Stimulated activated CD8-positive, alpha-beta memory T cell treated with anti-CD3 and anti-CD28 coated beads, Interleukin-4, amount 100 ng/mL, for 1 hour (primary cell): ENCODE results near the gene RNU11.
"Not testable (repeated sequence)": the region's sequence is repeated elsewhere in the genome, so short reads cannot be mapped to it uniquely, and the experiment has no call there.

Experiments
- DNase-seq, 2 donors: peaks; one replicate each; pipeline ENCODE4 v3.0.0-alpha.2; 2020; ENCODE audit warnings: low read depth in 2 of 2, low spot score in 1 of 2

RNU11 gene

DNA sequence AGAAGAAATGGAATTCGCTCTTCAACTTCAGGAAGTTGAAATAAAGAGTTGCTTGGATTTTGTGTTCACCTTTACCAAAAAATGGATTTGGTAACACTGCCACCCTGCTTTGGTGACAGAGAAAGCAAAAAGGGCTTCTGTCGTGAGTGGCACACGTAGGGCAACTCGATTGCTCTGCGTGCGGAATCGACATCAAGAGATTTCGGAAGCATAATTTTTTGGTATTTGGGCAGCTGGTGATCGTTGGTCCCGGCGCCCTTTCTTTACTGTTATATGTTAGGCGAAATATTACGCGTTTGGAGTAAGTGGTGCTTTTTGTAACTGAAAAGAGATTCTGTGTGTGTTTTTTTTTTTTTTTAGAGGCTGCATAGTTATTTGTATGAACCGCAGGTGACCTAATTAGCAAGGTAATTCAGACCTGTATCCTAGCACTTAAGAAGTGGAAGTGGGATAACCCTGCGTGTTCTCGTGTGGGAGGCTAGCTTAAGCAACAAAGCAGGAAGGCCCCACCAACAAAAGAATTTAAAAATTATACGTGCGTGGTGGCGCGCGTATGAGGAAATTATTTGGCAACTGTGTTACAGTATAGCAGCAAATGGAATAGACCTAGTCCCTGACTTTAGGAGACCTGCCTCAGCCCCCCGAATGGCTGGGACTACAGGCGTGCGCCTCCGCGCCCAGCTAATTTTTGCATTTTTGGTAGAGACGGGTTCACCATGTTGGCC lies at the start of gene RNU11:
Gene RNU11 (plus strand): TSS at position 127 of the 725 bp plus-strand sequence.
- DNase-seq, result peak; percentile 67 to 82

DNA sequence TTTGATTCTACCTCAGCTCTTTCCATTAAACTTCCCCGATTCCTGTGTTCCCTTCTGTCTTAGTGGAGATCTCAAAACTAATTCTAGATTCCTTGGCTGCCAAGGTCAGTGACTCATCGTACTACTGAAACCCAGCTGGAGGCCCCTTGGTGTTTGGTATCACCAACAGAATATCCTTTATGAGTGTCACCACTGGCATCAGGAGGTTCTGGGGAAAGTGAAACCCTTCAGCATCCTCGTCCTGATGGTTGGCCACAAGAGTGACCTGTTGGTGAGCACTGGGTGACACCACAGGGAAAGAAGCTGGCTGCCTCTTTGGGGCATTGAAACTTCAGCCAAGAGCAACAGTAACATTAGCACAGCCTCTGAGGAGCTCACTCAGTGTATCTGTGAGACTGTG lies 46.7 kb upstream of the RNU11 start:
- no peak for DNase-seq

DNA sequence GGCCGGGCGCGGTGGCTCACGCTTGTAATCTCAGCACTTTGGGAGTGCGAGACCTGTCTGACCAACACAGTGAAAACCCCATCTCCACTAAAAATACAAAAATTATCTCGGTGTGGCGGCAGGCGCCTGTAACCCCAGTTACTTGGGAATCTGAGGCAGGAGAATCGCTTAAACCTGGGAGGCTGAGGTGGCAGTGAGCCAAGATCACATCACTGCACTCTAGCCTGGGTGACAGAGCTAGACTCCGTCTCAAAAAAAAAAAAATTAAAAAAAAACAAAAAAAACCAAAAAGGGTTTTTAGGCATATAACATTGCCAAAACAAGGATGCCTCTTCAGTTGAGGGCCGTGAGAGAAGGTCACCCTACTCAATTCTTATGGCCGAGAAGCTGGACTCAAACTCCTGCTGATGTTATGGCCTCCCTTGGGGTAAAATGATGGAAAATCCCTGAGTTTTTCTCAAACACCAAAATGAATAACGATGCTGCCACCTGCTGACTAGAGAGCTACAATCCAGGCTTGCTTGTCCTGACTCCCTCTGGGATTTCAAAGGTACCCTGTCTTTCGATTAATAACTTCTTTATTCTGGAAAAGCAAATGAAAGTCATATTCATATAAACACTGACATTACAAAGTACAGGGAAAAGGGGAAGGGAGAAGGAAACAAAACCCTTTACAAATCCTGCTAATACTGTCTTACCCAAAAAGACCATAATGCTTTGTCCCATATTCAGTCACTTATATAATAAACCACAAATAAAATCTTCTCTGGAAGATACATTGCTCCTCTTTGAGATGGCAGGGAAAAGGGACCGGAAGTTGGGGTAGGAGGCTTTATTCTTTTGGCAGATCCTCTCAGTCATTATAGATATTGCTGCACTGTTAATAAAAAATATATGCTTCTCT lies 45.6 kb upstream of the RNU11 start:
- no peak for DNase-seq

DNA sequence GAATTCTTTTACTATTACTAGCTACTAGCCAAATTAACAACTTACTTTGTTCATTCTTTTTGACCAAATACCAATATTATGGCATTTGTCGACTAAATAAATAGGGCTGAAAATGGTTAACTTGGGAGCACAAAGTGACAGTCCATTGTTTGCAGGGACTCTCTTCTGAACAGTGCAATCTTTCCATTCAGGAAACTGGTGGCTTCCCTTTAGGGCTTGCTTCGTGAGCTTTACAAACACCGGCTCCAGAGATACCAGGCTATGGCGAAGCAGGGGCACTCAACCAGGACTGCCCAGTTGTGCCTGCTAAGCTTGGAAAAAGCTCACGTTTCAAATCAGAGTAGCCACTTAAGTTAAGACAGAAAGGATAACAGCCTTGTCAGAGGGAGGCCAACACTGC lies 44.0 kb upstream of the RNU11 start:
- no peak for DNase-seq

DNA sequence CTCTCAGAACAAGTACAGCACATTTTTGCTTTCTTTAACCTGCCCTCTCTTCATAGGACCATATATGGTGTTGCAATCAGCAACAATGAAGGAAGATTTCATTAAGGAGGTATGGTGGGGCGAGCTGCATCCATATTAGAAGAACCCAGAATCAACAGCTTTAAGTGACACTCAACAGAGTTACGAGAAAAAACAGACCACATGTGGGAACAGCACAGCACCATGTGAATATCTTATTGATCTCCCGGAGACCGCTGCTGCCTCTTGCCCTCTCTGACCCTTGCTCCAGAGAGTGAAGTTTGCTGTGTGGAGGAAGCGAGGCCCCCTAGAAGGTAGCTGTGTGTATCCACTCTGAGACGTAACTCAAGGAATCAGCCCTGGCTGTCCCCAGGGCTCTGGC lies 43.4 kb upstream of the RNU11 start:
- no peak for DNase-seq

DNA sequence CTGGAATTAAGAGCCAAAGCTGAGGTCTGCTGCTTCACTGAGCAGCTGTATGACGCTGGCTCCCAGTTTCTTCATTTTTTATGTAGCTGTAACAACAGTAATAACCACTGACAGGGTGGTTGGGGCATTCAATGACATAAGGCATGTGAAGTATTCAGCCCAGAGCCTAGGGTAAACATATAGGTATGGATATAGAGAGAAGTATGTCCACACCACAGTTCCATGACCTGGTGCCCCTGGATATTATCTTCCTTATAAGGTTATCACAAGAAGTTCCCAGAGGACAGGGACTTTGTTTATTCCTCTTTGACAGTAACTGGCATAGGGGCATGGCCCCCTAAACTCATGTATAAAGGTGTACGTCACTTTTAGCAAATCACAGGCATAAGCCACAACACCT lies 41.6 kb upstream of the RNU11 start:
- no peak for DNase-seq

DNA sequence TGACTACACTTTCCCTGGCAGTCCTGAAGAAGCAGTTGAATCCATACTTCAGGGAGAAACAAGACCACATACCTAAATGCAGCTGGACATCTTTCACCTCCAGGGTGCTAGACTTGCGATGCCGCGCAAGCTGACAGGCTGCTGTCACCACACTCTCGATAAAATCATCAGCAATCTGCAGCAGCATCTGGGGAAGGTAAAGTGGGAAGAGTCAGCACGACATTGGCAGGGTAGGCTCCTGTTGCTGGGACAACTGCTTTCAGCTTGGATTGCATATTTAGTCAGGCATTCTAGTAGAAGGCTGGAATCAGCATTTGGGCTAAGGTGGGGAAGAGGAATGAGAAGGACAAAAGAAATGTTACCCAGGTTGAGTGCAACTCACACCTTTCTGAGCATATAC lies 35.2 kb upstream of the RNU11 start:
- DNase-seq, result no peak

DNA sequence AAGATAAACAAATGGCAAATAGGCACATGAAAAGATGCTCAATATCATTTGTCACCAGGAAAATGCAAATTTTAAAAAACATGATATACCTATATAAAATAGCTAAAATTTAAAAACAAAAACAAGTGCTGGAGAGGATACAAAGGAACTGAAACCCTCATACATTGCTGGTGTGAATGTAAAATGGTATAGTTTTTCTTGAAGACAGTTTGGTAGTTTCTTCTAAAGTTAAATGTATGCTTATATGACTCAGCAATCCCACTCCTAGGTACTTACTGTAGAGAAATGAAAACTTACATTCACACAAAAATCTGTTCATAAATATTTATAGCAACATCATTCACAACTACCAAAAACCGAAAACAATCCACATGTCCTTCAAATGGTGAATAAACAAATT lies 16.7 kb upstream of the RNU11 start:
- no peak for DNase-seq

DNA sequence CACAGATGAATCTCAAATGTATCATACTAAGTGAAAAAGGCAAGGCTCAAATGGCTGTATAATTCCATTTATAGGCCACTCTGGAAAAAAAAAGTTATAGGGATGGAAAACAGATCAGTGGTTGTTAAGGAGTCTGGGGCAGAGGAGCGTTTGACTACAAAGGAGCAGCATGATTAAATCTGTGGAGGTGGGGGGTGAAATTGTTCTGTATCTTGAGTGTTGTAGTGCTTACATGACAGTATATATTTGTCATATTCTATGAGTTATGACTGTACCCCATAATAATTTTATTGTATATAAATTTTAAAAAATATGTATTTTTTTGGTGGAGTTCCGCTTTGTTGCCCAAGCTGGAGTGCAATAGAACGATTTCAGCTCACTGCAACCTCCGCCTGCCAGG lies 15.8 kb upstream of the RNU11 start:
- DNase-seq, result no peak

DNA sequence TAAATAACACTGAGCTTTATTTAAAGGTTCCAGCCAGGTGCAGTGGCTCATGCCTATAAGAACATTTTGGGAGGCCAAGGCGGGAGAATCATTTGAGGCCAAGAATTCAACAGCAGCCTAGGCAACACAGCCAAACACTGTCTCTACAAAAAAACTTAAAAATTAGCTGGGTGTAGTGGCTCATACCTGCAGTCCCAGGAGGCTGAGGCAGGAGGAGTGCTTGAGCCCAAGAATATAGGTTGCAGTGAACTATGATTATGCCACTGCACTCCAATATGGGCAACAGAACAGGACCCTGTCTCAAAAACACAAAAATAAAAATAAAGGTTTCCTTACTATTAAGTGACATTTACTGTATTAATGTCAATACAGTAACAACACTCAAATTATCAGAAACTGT lies 7.6 kb upstream of the RNU11 start:
- no peak for DNase-seq

DNA sequence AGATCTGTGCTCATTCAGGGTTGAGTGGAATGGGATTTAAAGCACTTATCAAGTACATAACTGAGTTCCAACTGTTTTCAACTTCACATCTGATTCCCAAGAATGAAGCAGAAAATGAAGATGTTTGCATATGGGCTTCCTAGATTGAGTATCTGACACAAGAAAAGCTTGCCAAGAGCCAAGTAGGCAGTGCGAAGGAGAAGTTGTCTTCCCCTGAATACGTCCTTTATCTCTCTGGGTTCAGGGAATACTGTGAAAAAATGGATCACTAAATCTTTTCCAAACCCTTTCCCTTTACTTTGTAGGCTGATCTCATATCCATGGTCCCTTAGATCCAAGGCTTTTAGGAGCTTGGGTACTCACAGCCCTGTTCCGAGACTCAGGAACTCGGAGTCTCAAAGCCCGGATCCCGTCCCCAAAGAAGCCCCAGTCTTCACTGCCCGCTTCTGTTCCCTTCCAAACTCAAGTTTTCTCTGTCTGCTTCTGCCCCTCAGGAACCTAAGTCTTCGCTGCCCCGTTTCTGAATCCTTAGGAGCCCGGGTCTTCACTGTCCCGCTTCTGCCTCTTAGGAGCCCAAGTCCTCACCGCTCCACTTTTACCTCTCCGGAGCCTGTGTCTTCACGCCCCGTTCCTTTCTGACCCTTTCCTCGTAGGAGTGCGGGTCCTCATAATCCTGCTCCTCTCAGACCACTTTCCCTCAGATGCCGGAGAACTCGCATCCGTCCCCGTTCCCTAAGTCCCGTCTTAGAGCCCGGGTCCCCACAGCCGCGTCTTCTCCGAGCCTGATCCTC lies 6.1 kb upstream of the RNU11 start:
- no peak for DNase-seq

DNA sequence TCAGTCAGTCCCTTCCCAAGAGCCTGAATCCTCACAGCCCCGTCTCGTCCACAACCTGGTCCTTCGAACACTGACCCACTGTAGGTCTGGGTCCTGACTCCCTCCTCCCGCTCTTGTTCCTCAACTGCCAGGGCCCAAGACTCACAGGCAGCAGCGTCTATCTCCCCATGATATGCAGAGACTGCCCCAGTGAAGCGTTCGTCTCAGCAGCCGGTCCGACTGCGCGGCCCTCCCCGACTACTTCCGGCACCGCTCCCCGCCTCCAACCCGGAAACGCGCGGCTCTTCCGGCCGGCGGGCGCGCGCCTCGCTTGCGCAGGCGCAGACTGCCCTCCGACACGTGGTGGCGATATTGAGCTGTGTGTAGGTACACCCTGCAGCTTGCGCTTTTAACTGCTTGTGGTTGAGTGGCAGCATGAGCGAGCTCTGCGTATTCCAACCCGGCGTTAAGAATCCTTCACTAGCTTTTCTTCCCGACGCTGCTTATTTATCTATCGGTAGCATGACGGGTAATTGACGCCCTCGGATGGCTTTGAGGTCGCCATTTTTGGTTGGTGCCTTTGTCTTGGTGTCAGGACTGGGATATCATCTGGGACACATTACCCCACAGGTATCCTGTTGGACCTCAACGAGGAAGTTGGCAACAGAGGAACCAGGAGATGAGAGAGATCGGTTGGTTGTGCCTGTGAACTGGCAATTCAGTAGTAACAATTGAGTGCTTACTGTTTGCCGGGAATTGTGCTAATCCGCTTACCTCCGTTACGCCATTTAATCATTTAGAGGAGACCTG lies 5.4 kb upstream of the RNU11 start, which contains the start of gene TAF12:
Gene TAF12 (minus strand): TSS at position 221 of the 789 bp plus-strand sequence. CDS start 20,986 bp downstream, outside the sequence.
- peak; percentile 62 to 85 for DNase-seq

DNA sequence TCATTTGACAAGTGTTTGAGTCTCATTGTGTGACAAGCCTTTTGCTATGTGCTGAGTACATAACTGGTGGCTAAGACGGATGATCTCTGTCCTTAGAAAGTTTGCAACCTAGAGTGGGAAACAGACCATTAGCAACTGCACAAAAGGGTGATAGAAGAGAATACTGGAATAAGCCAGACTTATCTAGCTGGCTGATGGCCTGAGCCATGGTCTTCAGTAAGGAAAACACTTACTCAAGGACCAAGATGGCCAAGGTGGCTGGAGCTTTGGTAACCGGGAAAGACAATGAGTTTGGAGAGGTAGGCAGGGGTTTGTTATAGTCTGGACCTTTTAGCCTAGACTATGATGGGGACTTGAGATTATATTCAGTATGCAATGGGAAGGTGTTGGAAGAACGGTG lies 3.9 kb upstream of the RNU11 start:
- DNase-seq, result no peak

DNA sequence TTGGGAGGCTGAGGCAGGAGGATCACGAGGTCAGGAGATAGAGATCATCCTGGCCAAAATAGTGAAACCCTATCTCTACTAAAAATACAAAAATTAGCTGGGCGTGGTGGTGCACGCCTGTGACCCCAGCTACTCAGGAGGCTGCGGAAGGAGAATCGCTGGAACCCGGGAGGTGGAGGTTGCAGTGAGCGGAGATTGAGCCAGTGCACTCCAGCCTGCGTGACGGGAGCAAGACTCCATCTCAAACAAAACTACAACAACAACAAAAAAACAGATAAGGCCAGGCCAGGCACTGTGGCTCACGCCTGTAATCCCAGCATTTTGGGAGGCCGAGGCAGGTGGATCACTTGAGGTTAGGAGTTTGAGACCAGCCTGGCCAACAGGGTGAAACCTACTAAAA lies 3.0 kb upstream of the RNU11 start:
- not testable (repeated sequence) for DNase-seq

DNA sequence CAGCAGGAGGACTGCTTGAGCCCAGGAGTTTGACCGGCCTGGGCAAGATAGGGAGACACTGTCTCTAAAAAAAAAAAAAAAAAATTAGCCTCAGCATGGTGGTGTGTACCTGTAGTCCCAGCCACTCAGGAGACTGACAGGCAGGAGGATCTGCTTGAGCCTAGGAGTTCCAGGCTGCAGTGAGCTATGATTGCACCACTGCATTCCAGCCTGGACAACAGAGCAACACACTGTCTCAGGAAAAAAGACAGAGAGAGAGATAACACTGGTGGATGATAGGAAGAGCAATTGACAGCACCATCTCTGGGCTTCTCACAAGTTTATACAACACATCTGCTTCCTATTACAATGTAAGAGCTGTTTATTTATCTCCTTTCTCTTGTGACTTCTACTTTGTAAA lies 2.4 kb upstream of the RNU11 start:
- no peak for DNase-seq

DNA sequence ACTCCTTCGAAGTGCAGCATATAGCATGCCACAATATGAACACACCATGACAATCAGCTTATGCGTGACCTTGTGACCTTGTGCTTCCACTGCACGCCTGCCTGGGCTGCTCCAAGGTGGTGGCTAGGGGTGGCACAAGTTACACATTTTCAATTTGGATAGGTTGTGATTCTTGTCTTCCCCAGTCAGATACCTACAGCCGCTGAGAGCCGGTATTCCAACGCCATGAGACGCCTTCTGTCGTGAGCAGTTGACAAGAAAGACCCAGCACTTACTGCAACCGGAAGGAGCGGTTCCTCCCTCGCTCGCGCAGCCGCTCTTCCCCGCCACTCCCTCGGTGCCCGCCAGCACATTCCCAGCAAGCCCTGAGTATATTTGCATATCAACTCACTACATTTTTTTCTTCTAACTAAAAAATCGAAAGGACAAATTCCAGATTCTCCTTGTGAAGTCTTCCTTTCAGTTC lies 359 bp upstream of the RNU11 start:
- DNase-seq, result peak; percentile 60 to 78

DNA sequence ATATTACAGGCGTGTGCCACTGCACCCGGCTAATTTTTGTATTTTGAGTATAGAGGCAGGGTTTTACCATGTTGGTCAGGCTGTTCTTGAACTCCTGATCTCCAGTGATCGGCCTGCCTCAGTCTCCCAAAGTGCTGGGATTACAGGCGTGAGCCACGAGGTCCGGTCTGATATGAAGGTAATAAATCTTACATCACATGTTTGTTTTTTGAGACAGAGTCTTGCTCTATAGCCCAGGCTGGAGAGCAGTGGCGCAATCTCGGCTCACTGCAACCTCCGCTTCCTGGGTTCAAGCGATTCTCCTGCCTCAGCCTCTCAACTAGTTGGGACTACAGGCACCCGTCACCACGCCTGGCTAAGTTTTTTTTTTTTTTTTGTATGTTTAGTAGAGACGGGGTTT lies 4.7 kb downstream of the RNU11 start:
- DNase-seq, result not testable (repeated sequence)

DNA sequence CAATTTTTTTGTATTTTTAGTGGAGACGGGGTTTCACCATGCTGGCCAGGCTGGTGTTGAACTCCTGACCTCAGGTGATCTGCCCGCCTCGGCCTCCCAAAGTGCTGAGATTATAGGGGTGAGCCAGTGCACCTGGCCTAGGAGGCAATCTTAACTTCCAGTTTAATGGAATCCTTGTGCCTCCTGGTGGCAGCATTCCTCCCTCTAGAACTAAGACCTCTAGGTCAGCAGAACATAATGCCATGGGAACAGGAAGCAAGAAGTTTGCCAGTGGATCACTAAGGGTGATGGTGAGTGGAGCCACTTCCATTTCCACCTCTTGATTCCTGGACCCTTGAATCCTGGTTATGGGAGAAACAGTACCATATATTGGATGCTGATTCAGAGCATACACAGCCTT lies 5.5 kb downstream of the RNU11 start:
- DNase-seq, result not testable (repeated sequence)

DNA sequence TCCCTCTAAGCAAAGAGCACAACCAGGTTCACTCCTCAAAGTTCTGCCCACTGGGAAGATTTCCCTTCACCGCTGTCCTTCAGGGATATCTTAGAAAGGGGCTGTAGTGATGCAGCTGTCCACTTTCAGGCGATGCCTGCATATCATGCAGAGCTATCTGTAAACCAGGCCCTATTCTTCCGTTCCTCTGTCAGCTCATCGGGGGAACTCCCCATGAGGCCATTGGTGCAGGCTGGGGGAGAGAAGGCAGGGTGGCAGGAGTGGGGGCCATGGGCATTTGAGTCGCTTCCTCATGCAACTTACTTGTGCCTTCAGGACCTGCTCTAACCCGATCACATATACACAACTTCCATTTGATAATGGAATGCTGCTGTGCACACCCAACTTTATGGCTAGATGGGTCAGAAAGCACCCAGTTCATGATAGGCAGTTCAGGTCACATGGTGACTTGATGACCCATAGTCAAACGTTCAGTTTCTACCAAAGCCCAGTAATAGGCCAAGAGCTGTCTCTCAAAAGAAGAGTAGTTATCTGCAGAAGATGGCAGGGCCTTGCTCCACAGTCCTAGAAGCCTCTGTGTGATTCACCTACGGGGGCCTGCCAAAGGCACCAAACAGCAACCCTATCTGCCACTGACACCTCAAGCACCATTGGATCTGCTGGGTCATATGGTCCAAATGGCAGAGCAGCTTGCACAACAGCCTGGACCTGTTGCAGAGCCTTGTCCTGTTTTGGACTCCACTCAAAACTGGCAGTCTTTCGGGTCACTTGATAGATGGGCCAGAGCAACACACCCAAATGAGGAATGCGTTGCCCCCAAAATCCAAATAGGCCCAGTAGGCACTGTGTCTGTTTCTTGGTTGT lies 7.3 kb downstream of the RNU11 start:
- DNase-seq, result not testable (repeated sequence)

DNA sequence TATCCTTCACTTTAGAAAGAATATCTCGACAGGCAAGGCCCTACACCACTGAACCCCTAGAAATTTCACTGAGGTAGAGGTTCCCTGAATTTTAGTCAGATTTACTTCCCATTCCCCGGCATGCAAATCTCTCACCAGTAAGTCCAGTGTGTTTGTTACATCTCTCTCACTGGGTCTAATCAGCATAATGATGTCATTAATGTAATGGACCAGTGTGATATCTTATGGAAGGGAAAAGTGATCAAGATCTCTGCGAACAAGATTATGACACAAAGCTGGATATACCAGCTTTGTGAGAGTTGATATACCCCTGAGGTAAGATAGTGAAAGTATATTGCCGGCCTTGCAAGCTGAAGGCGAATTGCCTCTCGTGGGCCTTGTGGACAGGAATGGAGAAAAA lies 7.9 kb downstream of the RNU11 start:
- no peak for DNase-seq
